Measurements from ENCODE around the gene BICC1. TPM values are rescaled to one million over a fixed set of nuclear protein-coding genes. Genes with fewer than 3 reads are reported as not detected.

BICC1 gene
- polyA plus RNA-seq, 3 donors = 0.02 to 0.24 (median 0.14) TPM

DNA sequence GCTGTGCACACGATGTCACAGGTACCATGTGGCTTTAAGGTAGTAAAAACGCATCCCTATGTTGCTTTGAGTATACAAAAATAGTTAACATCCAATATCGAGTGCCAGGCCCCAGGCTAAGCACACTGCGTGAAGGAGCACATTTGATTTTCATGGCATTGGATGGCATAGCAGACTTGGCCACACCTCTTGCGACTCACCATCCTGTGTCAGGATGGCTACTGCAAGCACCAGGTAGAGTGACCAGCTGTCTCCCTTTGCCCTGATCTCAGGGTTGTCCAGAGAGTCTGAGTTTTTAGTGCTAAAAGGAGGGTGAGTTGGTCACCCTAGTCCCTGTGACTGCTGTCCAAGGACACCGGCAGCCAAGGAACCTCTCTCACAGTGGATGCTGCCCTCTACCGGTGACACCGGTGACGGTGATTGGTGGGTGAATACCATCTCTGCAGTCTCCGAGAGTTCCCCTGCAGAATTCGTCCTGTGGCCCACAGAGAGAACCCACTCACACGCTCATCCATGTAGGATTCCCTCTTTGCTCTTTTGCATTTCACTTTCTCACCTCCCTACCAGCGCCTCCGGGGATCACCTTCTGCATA is 76.1 kb downstream of the BICC1 start:
- Histone ChIP-seq H3K4me3 (replicated peaks in 1 of 3; ENCODE audit: low read depth in 2 of 3, low read length in 3 of 3) (no peak overlapping the region), H4K20me1 (ENCODE audit: insufficient read depth, low read length) (no peaks in the 10 kb centered on the region), H3K27me3 (ENCODE audit: control insufficient read depth in 2 of 2, insufficient read depth in 2 of 2, low read length in 2 of 2) (no peaks in the 10 kb centered on the region), H3K4me1 (ENCODE audit: control insufficient read depth in 1 of 2, insufficient read depth in 2 of 2, low read length in 2 of 2) (peaks cover 41 to 56% of the 10 kb centered on the region in 2 donors), H3K79me2 (ENCODE audit: insufficient read depth, low read length) (no peaks in the 10 kb centered on the region), H3K36me3 (replicated peaks in 1 of 2; ENCODE audit: control insufficient read depth in 1 of 2, insufficient read depth in 2 of 2, low read length in 2 of 2) (no peaks in the 10 kb centered on the region), H2AFZ (ENCODE audit: insufficient read depth, low read depth, low read length, poor library complexity, severe bottlenecking) (no peak overlapping the region), H3K9ac (ENCODE audit: insufficient read depth, low read length, poor library complexity, severe bottlenecking) (no peak overlapping the region), H3K4me2 (replicated peaks; ENCODE audit: extremely low read depth, low read length, poor library complexity, severe bottlenecking) (no peak overlapping the region), H3K27ac (ENCODE audit: low read depth in 1 of 2, low read length in 2 of 2) (no peak overlapping the region), H3K9me3 (replicated peaks in 1 of 2; ENCODE audit: control insufficient read depth in 1 of 2, insufficient read depth in 1 of 2, low read length in 2 of 2) (no peaks in the 10 kb centered on the region)
- Mint-ChIP-seq H3K4me1 (peaks cover 63% of the 10 kb centered on the region), H3K36me3 (no peaks in the 10 kb centered on the region), H3K27ac (no peak overlapping the region), H3K27me3 (ENCODE audit: low read depth in 3 of 3) (no peaks in the 10 kb centered on the region), H3K4me3 (no peak overlapping the region), H3K9me3 (peaks cover 0 to 6% (median 0%) of the 10 kb centered on the region in 7 donors)
- intact Hi-C loops (cut with micrococcal nuclease) = no loop called here
- no peak for DNase-seq
- TF ChIP-seq, protein P1, sequence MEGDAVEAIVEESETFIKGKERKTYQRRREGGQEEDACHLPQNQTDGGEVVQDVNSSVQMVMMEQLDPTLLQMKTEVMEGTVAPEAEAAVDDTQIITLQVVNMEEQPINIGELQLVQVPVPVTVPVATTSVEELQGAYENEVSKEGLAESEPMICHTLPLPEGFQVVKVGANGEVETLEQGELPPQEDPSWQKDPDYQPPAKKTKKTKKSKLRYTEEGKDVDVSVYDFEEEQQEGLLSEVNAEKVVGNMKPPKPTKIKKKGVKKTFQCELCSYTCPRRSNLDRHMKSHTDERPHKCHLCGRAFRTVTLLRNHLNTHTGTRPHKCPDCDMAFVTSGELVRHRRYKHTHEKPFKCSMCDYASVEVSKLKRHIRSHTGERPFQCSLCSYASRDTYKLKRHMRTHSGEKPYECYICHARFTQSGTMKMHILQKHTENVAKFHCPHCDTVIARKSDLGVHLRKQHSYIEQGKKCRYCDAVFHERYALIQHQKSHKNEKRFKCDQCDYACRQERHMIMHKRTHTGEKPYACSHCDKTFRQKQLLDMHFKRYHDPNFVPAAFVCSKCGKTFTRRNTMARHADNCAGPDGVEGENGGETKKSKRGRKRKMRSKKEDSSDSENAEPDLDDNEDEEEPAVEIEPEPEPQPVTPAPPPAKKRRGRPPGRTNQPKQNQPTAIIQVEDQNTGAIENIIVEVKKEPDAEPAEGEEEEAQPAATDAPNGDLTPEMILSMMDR (IDR thresholded peaks at IDR 0.05) = no peak
- WGBS (ENCODE audit: insufficient coverage) = 97% methylated on average over 9 of the region's 14 CpGs

DNA sequence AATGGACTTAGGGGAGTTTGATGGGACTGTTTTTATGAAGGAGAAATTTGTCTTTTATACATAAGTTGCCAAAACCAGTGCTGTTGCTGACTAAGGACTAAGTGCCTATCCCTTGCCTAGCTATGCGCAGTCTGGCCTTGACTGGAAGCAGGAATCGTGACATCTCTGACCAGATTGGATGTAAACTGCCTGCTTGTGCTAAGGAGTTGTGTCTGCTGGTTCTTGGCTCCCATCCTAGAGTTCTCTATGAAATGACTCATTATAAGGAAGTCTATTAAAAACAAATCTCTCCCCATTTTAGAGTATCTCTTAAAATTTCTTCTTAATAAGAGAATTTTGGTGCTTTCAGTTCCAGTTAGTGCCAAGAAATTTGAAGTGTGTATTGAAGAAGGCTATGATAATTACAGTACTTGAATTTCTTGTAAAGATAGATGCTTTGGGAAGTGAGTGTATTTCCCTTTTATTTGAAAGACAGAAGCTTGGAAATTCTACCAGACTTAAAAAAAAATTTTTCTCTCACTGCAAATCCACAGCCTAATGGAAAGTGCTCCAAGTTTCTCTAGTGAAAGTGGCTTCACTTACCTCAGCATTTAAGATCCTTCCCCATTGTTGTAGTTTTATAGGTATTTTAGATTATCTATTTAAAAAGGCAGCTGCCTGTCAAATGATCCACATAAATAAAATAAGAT is 77.6 kb downstream of the BICC1 start:
- Mint-ChIP-seq H3K27ac (peak overlapping the region in 3 of 7 donors; percentile 50 to 73 (median 60)), H3K9me3 (peaks cover 0 to 2% (median 0%) of the 10 kb centered on the region in 7 donors), H3K27me3 (ENCODE audit: low read depth in 3 of 3) (peaks cover 0 to 4% (median 0%) of the 10 kb centered on the region in 3 donors), H3K4me3 (no peak overlapping the region), H3K36me3 (peaks cover 0 to 2% of the 10 kb centered on the region in 2 donors), H3K4me1 (peaks cover 64% of the 10 kb centered on the region)
- H3K9ac ChIP-seq (ENCODE audit: insufficient read depth, low read length, poor library complexity, severe bottlenecking) = no peak overlapping the region
- H4K20me1 ChIP-seq (ENCODE audit: insufficient read depth, low read length) = no peaks in the 10 kb centered on the region
- WGBS (ENCODE audit: insufficient coverage) = no CpG with 5 or more reads among the region's 2 CpGs
- no peaks in the 10 kb centered on the region for H3K27me3 ChIP-seq (ENCODE audit: control insufficient read depth in 2 of 2, insufficient read depth in 2 of 2, low read length in 2 of 2)
- TF ChIP-seq, protein P1 (IDR thresholded peaks at IDR 0.05) = no peak
- no peaks in the 10 kb centered on the region for H3K36me3 ChIP-seq (replicated peaks in 1 of 2; ENCODE audit: control insufficient read depth in 1 of 2, insufficient read depth in 2 of 2, low read length in 2 of 2)
- H3K4me2 ChIP-seq (replicated peaks; ENCODE audit: extremely low read depth, low read length, poor library complexity, severe bottlenecking) = no peak overlapping the region
- H3K9me3 ChIP-seq (replicated peaks in 1 of 2; ENCODE audit: control insufficient read depth in 1 of 2, insufficient read depth in 1 of 2, low read length in 2 of 2) = no peaks in the 10 kb centered on the region
- H3K4me1 ChIP-seq (ENCODE audit: control insufficient read depth in 1 of 2, insufficient read depth in 2 of 2, low read length in 2 of 2) = peaks cover 38 to 54% of the 10 kb centered on the region in 2 donors
- intact Hi-C loops (cut with micrococcal nuclease) = no loop called here
- no peak overlapping the region for H3K27ac ChIP-seq (ENCODE audit: low read depth in 1 of 2, low read length in 2 of 2)
- no peaks in the 10 kb centered on the region for H3K79me2 ChIP-seq (ENCODE audit: insufficient read depth, low read length)
- peak in 2 of 3 donors; percentile 6 to 28 for DNase-seq
- no peak overlapping the region for H2AFZ ChIP-seq (ENCODE audit: insufficient read depth, low read depth, low read length, poor library complexity, severe bottlenecking)
- H3K4me3 ChIP-seq (replicated peaks in 1 of 3; ENCODE audit: low read depth in 2 of 3, low read length in 3 of 3) = no peak overlapping the region
